NCI-H2029 (cell line): ENCODE results near the gene POP4.

Experiments used
- DNase-seq: peaks from one replicate; lab custom pipeline; 2025; lab: John Stamatoyannopoulos, UW

POP4 gene

GRCh38 chr19:29576761-29577648 lies 29.1 kb upstream of the POP4 start:
- DNase-seq = no peak

GRCh38 chr19:29577649-29577963 lies 28.5 kb upstream of the POP4 start:
- DNase-seq = no peak

GRCh38 chr19:29578349-29578748 lies 27.7 kb upstream of the POP4 start:
- DNase-seq = no peak

DNA sequence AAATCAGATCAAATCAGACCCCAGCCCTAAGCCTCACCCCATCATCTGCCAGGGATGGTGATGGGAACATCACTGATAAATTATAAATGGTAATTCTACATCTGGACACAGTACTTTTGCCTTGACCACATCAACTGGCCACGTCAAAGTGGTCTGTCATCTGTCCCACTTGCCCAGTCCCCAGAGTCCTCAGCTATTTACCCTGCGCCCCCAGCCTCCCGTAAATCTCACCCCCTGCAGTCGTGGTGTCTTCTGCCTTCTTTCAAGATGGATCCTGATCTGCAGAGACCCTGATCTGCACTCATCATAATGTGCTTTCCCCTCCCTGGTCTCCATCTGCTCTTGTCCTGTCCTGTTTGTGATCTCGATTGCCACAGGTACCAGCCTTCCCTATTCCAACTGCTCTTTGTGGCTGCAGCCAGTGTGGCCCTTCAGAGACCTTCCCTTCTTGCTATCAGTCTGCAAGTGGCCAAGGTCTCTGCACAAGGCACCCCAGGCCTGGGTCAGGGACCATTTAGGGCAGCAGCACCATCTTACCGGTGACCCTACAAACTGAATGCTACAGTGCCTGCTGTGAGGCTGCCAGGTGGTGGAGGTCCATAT lies 26.7 kb upstream of the POP4 start:
- no peak for DNase-seq

GRCh38 chr19:29581398-29581797 lies 24.7 kb upstream of the POP4 start:
- no peak for DNase-seq

DNA sequence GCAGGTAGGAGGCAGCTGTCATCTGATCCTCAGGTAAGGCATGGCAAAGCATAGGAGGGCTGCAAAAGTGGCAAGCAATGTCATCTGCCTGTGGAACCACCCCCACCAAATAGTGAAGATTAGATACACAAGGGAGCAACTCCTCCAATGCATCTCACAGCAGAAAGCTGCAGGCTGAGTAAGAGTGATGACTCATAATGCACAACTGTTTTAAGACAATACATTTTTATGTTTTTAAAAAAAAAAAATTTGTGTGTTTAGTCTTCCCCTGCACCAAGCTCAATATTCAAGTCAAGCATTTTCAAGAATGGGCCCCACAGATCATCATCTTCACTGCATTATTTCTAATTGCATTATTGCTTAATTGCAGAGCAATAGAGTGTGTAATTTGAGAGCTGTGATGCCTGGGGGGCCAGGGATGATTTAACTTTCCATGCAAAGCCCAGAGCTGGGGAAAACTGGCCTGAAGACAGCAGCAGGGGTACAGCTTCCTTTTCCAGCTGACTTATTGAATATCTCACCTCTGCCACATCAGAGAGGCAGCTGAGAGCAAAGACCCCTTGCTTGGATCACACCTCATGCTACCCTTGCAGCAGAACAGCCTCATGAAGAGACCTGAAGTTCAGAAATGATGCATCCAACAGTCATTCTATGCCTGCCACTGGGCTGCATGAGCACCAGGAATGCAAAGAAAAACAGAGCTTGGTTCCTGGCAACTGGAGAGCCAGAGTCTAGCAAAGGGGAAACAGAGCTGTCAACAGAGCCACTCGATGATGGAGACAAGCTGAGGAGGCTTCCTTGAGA lies 22.7 kb upstream of the POP4 start:
- no peak for DNase-seq

DNA sequence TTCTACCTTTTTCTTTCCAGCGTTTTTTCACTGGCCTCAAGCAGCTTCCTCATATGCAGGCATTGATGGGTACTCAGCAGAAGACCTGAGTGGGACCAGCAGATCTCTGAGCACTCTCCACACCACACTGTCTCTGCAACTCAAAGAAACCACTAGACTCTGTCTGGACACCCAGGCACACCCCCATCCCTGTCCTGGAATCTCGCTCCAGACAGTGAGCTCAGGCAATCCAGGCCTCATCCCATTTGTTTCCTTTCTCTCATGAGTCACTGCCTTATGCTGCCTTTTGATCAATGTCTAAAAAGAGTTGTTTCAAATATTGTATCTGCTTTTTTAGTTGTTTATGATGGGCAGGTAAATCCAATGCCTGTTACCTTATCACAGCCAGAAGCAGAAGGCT lies 19.7 kb upstream of the POP4 start:
- no peak for DNase-seq

- no peak for DNase-seq
Measured at GRCh38 chr19:29587059-29587458, 19.0 kb upstream of the POP4 start.

DNA sequence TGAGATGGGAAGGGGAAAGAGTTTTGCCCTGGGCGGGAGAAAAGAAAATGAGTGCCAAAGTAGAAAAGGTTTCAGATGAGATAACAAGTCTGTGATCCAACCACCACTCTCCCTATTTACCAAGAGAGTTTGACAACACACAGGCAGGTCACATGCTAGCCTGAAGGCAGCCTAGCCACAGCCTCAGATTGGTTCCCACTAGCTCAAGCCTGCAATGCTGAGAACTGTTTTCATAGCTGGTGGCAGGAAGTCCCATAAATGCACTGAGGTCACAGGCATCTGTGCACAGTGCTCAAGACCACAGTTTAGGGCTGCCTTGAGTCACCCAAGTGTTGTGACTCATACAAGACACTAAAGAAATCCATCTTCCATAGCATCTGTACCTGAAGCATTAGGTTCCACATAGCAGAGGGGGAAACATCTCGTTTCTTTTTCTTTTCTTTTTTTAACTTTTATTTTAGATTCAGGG lies 18.5 kb upstream of the POP4 start:
- DNase-seq = no peak

DNA sequence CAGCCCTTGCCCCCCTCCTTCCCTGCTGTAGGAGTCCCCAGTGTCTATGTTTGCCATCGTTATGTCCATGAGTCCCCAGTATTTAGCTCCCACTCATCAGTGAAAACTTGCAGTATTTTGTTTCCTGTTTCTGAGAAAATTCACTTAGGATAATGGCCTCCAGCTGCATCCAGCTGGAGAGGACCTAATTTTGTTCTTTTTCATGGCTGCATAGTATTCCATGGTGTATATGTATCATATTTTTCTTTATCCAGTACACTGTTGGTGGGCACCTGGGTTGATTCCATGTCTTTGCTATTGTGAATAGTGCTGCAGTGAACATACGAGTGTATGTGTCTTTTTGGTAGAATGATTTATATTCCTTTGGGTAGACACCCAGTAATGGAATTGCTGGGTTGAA lies 18.0 kb upstream of the POP4 start:
- no peak for DNase-seq

- DNase-seq = no peak
Measured at GRCh38 chr19:29590278-29590677, 15.8 kb upstream of the POP4 start.

- DNase-seq = no peak
Measured at GRCh38 chr19:29591670-29592069, 14.4 kb upstream of the POP4 start.

DNA sequence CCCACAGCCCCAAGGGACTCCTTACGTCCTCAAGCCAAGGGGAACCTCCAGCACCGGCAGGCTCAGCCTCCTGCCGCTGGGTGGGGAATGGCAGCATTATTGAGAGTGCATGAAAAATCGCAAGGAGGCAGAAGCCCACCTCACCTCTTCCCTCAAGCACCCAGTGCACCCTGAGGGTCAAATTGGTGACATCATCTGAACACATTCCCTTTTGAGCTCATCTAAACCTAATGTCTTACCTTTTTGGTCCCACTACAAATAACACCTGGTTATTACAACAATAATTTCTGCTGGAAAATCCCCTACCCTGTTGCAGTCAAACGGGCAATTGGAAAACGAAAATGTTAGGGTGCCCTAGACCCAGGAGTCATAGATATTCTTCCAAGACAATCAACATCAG lies 12.2 kb upstream of the POP4 start:
- DNase-seq = no peak

- DNase-seq = peak; percentile 68
Measured at GRCh38 chr19:29596080-29596727, 9.9 kb upstream of the POP4 start.

DNA sequence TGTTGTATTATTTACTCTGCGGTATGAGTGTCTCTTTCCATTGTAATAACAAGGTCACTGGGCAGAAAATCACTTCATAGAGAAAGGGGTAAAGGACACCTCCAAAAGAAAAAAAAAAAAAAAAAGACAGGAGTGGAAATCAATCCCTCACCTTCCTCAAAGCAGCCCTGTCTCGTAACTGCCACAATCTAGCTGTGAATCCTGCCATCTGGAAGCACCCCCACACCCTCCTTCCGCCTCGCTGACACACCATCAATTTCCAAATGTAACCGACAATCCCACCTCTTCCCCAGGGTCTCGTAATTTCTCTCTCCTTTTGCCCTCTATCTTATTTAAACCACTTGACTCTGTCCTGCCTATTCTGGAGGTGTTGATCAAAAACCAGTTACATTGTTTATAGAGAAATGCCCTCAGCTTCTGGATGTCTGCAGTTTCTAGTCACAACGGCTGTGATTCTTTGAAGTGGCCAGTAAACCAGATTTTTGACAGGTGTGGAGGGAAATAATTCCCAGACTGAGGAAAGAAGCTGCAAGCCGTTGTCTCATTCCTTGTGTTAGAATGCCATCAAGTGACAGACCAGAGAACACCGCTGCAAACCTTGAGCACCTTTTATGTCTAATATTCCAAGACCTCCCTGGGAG lies 9.1 kb upstream of the POP4 start:
- DNase-seq = peak; percentile 73

DNA sequence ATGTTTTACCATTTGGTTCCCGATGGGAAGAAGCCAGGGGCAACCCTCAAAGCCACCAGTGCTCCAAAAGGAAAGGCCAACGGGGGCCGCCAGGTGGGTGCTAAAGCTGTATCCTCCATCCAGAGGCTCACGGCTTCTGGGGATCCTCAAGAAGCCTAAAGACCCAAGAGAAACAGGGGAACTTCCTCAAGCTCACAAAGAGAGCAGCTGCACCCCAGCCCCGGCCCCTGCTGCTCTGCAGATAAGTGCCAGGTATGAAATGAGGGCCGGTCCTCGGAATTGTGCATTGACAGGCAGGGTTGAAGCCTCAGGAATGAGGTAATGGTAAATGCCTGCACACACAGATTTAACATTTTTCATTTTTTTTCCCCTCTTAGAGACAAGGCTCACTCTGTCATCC lies 8.0 kb upstream of the POP4 start:
- DNase-seq = no peak

- no peak for DNase-seq
Measured at GRCh38 chr19:29598496-29598895, 7.6 kb upstream of the POP4 start.

DNA sequence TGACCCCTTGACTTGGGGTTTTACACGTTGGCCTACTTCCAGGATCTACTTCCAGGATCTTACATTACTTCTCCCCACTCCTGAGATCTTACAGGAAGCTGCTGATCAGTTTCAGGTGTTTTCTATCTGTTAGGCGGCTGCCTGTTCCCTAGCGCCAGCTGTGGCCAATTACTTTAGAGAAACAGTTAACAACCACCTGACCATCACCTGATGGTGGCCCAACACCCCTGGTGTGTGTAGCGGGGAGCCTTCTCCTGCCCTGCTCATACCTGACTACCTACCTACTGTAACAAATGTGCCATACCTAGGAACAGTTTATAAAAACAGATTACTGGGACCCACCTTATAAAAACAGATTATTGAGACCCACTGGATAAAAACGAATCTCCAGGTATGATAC lies 2.8 kb upstream of the POP4 start:
- no peak for DNase-seq

DNA sequence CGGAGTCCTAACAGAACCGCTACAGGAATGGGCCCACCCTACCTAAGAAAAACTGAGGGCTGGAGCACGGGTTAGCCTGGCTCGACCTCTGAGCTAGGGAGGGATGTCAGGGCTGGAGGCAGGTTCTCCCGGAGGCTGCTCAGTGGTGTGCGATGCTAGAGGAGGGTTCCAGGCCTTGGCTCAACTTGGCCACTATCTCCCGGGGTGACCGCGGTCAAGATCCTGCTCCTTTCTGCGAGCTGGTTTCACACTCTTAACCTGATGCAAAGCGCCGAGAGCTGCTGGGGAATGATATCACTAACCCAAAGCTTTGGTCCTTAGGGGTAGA lies 301 bp downstream of the POP4 start:
- no peak for DNase-seq

- no peak for DNase-seq
Measured at GRCh38 chr19:29609636-29610035, 3.6 kb downstream of the POP4 start.

DNA sequence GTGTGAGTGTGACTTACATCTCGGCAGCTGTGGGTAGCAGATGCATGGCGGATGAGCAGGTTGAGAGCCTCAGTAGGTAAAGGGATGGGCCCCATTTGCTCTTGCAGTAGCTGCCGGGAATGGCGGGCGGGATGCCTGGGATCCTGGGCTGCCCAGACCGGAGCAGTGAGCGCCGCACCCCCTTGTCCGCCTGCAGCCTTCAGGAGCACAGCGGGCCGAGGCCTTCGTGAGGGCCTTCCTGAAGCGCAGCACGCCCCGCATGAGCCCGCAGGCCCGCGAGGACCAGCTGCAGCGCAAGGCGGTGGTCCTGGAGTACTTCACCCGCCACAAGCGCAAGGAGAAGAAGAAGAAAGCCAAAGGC lies 4.1 kb downstream of the POP4 start:
- DNase-seq = no peak

DNA sequence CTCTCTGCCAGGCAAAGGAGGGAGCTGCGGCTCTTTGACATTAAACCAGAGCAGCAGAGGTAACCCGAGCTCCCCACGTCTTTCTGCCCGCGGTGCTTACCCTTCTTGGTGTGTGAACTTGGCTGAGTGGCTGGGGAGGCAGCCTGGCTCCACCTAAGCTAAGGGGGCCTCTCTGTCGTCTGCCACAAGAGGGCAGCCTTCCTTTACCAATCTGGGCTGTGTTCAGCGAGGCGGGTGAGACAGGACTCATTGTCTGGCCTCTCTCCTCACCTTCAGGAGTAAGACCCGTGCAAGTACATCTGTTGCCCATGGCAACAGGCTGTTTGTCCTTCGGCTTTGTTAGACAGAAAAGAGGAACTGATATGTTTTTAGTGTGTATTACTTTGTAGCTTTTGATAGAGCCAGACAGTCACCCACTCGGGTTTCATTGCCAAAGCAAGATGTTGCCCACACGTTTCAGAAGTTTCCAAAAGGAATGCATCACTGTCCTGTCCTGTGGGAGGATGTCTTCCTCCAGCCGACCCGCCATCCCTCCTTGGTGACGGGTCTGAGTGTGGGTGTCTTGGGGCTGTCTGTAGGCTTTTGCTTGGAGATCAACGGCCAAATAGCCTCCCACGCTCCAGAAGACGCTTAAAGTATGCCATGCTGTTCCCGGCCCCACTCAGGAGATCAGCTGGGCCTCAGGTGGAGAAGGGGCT lies 4.6 kb downstream of the POP4 start:
- peak; percentile 69 for DNase-seq
